ENCODE data around the gene CSHL1.
"Not testable (repeated sequence)": the region's sequence is repeated elsewhere in the genome, so short reads cannot be mapped to it uniquely, and the experiment has no call there.

The CSHL1 gene

DNA sequence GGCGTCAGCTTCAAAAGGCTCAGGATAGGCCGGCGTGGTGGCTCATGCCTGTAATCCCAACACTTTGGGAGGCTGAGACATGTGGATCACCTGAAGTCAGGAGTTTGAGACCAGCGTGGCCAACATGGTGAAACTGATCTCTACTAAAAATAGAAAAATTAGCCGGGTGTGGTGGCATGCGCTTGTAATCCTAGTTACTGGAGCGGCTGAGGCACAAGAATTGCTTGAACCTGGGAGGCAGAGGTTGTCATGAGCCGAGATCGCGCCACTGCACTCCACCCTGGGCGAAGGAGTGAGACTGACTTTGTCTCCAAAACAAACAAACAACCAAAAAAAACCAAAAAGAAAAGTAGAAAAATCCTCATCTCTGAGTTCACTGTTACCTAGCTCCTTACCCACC lies 25.9 kb downstream of the CSHL1 start:
- DNase-seq (ENCODE audit: low spot score), result not testable (repeated sequence)

- not testable (repeated sequence) for DNase-seq (ENCODE audit: low spot score)
These were observed 28.4 kb downstream of the CSHL1 start for GRCh38 chr17:63882626-63883126.

DNA sequence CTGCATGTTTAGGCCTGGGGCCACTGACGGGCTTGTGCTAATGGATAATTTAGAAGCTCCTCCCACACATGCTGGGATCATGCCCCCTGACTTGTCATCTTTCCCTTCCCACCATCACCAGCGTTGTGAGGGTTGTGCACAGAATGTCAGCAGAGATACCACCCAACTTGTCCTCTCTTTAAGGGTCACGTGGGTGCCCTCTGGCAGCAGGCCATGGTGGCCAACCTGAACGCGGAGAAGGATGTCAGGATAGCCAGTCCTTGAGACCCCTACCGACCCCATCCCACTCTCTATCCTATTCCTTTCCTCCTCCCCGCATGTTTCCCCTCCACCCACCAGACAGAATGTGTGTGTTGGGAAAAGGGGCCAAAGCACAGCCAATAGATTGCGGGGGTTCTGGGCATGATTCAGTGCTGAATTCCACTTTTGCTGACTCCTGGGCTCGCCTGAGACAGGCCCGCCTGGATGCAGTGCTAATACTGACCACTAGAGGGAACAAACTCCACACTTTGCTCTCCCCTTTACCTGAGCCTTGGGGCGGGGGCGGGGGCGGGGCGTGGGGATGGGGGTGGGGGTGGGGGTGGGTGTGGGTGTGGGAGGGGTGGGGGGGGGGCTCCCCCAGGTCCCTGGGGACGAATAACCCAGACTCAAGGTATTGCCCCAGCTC lies 29.0 kb downstream of the CSHL1 start, which contains the start of gene GH2:
Gene GH2 (minus strand): TSS at position 10 of the 667 bp plus-strand sequence. CDS start 143 bp downstream, outside the sequence.
- peak; percentile 72 for DNase-seq (ENCODE audit: low spot score)

GRCh38 chr17:63881337-63881736 lies 29.7 kb downstream of the CSHL1 start:
- not testable (repeated sequence) for DNase-seq (ENCODE audit: low spot score)

- DNase-seq (ENCODE audit: low spot score), result no peak
These were observed 30.4 kb downstream of the CSHL1 start for GRCh38 chr17:63880706-63881105.

DNA sequence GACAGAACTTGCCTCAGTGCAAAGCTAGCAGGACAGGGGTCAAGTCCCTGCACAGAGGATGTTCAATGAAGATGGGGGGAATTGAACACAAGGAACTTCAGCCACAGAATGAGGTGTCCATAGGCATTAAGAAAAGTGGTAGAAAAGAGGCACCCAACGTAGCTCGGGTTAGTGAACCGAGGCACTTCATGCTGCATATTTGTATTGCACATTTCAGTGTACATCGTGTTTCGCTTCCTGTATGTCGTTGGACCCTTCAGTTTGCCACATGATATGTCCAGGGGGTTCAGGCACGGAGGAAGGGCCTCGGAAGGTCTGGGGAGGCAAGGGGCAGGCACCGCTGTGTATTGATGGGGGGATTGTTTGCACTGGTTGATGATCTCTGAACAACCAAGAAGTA lies 32.6 kb downstream of the CSHL1 start:
- not testable (repeated sequence) for DNase-seq (ENCODE audit: low spot score)

DNA sequence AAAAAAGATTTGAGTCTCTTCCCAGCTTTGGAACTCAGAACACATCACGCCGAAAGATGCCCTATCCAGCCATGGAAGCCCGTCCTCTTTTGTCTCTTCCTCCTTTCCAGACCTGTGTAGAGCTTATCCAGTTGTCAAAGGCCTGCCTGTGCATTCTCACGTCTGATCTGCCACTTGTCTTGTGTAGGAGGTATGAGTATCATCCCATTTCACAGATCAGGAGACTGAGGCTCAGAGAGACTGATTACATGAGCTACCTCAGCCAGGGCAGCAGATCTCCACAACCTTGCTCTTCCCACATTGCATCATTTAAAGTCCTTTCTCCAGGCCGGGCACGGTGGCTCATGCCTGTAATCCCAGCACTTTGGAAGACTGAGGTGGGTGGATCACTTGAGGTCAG lies 36.4 kb downstream of the CSHL1 start:
- DNase-seq (ENCODE audit: low spot score), result not testable (repeated sequence)

GRCh38 chr17:63874061-63874626 lies 36.9 kb downstream of the CSHL1 start:
- DNase-seq (ENCODE audit: low spot score), result not testable (repeated sequence)

DNA sequence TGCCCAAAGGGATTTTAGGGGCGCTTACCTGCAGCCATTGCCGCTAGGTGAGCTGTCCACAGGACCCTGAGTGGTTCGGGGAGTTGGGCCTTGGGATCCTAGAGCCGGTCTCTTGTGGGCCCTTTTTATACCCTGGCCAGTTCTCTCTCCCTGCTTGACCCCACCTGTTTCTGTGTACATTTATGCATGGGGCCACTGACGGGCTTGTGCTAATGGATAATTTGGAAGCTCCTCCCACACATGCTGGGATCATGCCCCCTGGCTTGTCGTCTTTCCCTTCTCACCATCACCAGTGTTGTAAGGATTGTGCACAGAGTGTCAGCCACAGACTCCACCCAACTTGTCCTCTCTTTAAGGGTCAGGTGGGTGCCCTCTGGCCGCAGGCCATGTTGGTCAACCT lies 37.5 kb downstream of the CSHL1 start, which contains the start of gene CSH2:
Gene CSH2 (minus strand): TSS at position 101 of the 400 bp plus-strand sequence. CDS start 63 bp downstream, at position 38.
- DNase-seq (ENCODE audit: low spot score), result not testable (repeated sequence)

DNA sequence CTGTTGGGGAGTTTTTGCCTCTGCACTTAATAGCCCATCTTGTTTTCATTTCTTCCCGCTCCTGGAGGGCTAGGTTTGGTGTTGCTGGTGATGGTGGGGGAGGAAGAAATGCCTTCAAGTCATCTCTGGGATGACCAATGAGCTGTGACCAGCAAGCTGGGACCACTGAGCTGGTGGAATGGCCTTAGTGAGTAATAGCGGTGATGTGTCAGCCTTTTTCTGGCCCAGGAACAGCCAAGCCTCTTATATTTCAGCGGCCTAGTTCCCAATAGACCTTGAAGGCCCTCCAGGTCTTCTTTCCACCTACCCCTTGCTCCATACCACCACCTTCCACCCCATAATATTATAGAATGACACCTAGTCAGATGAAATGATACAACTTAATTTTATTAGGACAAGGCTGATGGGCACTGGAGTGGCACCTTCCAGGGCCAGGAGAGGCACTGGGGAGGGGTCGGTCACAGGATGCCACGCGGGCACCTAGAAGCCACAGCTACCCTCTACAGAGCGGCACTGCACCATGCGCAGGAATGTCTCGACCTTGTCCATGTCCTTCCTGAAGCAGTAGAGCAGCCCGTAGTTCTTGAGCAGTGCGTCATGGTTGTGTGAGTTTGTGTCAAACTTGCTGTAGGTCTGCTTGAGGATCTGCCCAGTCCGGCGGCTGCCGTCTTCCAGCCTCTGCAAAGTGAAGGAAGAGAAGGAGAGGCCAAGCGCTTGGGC lies 39.3 kb downstream of the CSHL1 start:
- DNase-seq (ENCODE audit: low spot score), result not testable (repeated sequence)

- not testable (repeated sequence) for DNase-seq (ENCODE audit: low spot score)
These were observed 40.8 kb downstream of the CSHL1 start for GRCh38 chr17:63870292-63870665.

DNA sequence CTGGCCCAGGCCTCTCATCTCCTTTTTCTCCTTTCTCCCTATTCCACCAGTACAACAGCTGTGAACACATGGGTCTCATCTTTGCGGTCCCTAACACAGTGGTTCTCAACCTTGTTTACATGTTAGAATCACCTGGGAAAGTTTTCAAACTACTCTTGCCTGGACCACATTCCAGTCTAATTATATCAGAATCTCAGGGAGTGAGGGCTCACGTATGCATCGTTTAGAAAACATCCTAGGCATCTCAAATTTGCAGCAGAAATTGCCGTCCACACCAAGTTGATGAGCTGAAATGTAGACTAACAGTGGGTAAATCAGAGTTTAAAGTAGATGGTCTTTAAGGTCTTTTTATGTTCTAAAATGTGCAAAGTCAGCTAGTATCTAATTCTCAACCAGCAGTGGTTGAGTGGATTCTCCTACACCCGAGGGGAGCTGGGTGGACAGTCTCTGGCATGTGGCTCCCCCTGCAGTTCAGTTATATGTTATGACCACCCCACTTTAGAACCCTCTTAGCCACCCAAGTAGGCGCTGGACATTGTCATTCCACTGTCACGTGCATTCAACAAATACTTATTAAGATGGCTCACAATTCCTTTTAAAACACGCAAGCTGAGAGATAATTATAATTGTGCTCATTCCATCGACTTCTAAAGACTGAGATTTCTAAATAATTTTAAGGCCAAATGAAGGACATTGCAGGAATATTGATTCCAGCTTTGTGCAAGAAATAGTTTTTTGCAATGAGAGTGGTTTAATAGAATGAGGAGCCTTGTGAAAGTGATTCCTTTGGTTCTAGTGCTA lies 41.4 kb downstream of the CSHL1 start:
- not testable (repeated sequence) for DNase-seq (ENCODE audit: low spot score)

DNA sequence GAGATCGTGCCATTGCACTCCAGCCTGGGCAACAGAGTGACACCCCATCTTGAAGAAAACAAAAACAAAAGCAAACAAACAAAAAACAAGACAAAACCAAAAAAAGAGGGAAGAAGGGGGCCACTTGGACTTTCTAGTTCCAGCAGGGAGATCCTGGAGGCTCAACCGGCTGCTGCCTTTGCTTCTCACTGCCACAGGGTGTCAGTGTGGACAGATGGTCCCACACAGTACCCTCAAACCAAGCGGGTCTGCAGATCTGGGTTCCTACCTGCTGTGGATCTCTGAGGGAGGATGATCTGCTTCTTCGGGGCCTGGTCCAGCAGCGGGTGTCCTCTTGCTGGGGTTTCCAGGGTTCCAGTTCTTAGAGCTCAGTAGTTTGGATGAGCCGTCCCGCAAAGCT lies 44.4 kb downstream of the CSHL1 start:
- DNase-seq (ENCODE audit: low spot score), result not testable (repeated sequence)

Data from hepatic stellate cell (primary cell).